Urinary bladder (tissue), 4 donors: Measurements from ENCODE around the gene PYGO2. TPM values are rescaled to one million over a fixed set of nuclear protein-coding genes. Genes with fewer than 3 reads are reported as not detected.
"Not testable (repeated sequence)": the region's sequence is repeated elsewhere in the genome, so short reads cannot be mapped to it uniquely, and the experiment has no call there.

Experiments
- DNase-seq: peaks from one replicate; pipeline ENCODE4 v3.0.0-alpha.2; 2015; ENCODE audit errors: extremely low spot score
- H3K27ac ChIP-seq: one replicate; pipeline ENCODE4 v1.5.1; 2013; ENCODE audit warnings: low read depth, mild to moderate bottlenecking, moderate library complexity
- H3K36me3 ChIP-seq: one replicate; pipeline ENCODE4 v1.6.1; 2013; ENCODE audit warnings: mild to moderate bottlenecking, moderate library complexity; ENCODE audit not compliant: insufficient read depth
- H3K4me1 ChIP-seq: one replicate; pipeline ENCODE4 v1.6.1; 2013; ENCODE audit warnings: mild to moderate bottlenecking, moderate library complexity; ENCODE audit not compliant: insufficient read depth
- H3K4me3 ChIP-seq: one replicate; pipeline ENCODE4 v1.5.1; 2013; ENCODE audit warnings: low read depth, low read length
- WGBS: extraction: QIAGEN DNeasy Blood & Tissue Kit; methylation state at CpG from one replicate; pipeline ENCODE4 v1.1.7; 2013; 5-methylcytosine and 5-hydroxymethylcytosine counted together
- polyA plus RNA-seq: library from polyadenylated mRNA; stranded (reverse); fragments of 200-250 nt; gene quantifications from one replicate; pipeline ENCODE4 v1.2.3, GENCODE V29; 2013
- total RNA-seq: library from RNA; depleted of rRNA; stranded (reverse); fragments of >200 nt; gene quantifications from one replicate; pipeline ENCODE4 v1.2.3, GENCODE V29; 2014
- donor health status: healthy with polysubstance abuse.
- donor health status: healthy.

The PYGO2 gene
- total and polyA plus RNA-seq, 2 donors: 10.8 to 29.2 TPM

DNA sequence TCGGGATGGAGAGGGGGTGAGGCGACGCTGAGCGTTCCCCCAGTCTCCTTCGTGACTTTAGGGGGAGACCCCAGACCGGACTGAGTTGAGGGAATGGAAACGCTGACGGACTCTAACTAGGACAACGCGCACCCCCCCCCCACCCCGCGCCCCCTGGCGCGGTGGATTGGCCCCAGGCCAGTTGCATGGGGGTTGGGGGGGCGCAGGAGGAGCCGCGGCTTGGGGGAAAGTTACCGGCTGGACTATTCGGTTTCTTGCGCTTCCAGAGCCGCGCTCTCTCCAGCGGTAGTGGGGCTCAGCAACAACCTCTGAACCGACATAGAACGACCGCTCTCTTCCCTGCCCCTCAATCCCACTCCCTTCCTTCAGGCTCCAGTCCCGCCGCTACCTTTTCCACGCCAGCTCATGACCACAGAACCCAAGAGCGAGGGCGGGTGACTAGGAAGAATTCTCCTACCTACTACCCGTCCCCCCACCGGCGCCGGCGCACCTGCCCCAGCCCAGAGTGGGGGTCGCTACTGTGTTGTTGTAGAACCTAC lies 41.7 kb upstream of the PYGO2 start:
- under 1% methylated on average over 37 of the region's 37 CpGs for WGBS
- peak overlapping the region; percentile 83 for H3K4me3 ChIP-seq
- DNase-seq: no peak
- no peaks in the 10 kb centered on the region for H3K36me3 ChIP-seq
- H3K4me1 ChIP-seq: no peaks in the 10 kb centered on the region
- H3K27ac ChIP-seq: peak overlapping the region; percentile 89

DNA sequence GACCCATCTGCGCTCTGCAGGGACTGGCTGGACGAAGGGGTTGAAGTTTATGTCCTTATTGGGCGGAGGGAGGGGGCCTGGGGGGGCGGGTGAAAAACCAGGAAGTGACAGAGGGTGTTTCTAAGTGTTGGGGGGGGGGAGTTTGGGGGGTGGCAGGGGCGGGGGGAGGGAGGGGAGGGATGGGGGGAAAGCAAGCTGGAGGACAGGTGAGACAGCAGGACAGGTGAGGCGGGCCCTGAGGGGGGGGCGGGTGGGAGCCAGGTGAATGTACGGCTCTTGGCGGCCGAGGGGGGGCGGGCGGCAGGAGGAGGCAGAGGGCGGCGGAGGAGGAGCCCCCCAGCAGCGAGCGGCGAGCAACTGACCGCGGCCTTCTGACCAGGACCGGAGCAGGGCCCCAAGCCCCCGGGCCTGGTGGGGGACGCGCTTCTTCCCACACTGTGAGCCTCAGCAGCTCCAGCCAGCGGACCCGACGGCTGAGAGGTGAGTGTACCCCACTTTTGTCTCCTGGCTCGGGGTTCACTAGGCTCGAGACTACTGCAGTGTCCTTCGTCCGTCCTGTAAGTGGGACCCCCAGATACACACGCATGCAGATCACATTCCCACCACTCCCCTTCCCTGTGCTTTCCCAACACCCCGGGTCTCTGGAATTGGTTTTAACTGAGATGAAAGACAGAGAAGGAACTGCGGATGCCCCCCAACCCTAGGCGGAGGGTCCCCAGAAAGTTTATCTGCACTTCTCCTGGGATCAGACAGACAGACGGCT lies 41.1 kb upstream of the PYGO2 start, which contains the start of gene ZBTB7B:
TSS of gene ZBTB7B (plus strand) at position 339 of the 763 bp plus-strand sequence. CDS start 11,859 bp downstream, outside the sequence.
- H3K4me3 ChIP-seq: peak within 1 kb of the TSS; percentile 83
- no peak for DNase-seq
- peak within 1 kb of the TSS; percentile 89 for H3K27ac ChIP-seq
- no peaks in the 10 kb centered on the region for H3K4me1 ChIP-seq
- WGBS: under 1% methylated on average over 34 of the region's 35 CpGs
- no peaks in the 10 kb centered on the region for H3K36me3 ChIP-seq

DNA sequence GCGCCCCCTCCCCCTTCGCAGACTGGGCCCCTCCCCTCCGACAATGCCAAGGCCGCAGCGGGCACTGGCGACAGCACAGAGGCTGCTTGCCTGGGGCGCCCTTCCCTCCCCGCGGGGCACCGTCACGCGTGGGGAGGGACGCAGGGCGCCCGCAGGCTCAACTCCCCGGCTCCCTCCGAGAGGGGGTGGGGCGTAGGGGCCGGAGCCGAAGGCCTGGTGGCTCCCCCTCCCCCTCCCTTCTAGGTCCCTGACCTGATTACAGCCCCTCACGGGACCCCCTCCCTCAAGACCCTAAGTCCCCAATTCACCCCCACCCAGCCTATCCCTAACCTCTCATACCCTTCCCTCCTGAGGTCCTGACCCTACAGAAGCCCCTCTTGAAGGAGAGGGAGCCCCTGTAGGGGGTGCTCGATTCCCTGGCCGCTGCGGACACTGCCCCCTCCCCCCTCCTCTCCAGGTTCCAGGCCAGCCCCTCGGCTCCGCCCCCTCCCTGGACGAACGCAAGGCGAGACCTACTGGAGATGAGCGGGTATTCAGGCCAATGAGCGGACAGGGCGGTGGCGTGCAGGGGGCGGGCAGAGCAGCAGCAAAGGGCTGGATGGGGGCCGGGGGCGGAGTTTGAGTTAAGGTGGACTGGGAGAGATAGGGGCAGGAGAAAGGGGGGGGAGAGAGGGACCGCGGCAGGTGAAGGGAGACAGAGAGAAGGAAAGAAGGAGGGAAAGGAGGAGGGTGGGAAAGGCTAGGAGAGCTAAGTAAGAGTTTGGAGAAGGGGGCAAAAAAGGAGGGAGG lies 40.3 kb upstream of the PYGO2 start:
- H3K4me1 ChIP-seq: no peaks in the 10 kb centered on the region
- DNase-seq: peak; percentile 99
- H3K27ac ChIP-seq: peak overlapping the region; percentile 88
- H3K4me3 ChIP-seq: peak overlapping the region; percentile 83
- H3K36me3 ChIP-seq: no peaks in the 10 kb centered on the region
- WGBS: under 1% methylated on average over 38 of the region's 38 CpGs

DNA sequence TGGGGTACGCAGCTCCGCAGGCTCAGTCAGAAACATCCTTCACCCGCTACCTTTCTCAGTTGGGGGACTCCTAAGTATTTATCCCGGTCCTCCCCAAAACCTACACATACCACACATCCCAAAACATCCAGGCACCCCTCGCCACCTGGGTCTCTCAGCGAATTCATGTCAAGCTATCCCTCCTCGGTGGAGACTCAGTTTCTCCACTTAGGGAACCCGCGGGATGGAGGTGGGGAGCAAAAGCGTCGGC lies 39.8 kb upstream of the PYGO2 start:
- H3K4me1 ChIP-seq: no peaks in the 10 kb centered on the region
- H3K27ac ChIP-seq: peak overlapping the region; percentile 88
- H3K4me3 ChIP-seq: peak overlapping the region; percentile 83
- under 1% methylated on average over 11 of the region's 11 CpGs for WGBS
- DNase-seq: no peak
- no peaks in the 10 kb centered on the region for H3K36me3 ChIP-seq

DNA sequence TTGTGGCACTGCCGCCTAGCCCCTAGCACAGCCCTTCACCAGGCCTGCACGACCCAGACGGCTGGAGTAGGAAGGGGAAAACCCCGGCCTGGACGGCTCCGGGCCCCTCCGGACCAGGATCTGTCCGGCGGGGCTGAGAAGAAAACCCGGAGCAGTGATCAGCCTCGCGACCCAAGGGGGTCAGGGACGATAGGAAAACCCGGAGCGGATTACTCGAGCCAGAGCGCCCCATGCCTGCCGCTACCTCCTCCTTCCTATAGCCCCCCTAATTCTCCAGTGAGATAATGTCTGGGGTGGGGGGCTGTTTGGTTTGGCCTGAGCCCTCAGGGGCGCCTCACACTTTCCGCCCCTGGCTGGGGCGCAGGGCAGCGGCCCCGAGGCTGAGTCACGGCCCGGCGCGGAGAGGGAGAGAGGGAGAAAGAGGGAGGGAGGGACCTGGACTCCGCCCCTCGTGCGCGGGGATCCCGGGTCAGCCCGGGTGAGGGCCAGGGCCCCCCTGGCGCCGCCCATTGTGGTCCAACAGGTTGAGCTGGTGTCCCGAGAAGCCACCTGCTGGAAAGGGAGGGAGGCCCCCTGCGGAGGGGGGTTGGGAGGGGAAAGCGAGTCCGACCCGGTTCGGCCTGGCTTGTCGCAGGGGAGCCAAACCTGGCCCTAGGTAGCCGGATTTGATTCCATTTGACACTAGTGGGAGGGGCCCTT lies 39.3 kb upstream of the PYGO2 start:
- Histone ChIP-seq H3K4me1 (no peaks in the 10 kb centered on the region), H3K4me3 (peak overlapping the region; percentile 83), H3K27ac (peak overlapping the region; percentile 88), H3K36me3 (no peaks in the 10 kb centered on the region)
- under 1% methylated on average over 43 of the region's 43 CpGs for WGBS
- peak; percentile 75 for DNase-seq

DNA sequence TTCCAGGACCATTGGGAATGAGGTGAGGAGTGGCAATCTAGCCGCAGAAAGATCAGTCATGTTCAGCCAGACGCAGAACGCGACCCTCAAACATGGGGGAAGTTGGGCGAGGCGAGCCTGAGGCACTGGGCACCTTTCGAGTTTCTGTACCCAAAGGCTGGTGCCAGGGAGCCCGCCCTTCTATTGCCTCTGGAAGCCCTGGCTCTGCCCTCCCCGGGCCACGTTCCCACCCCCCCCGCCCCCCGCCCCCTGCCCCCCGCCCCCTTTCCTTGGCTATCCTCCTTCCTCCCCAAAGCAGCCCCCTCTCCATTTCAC lies 38.8 kb upstream of the PYGO2 start:
- peak overlapping the region; percentile 83 for H3K4me3 ChIP-seq
- H3K4me1 ChIP-seq: no peaks in the 10 kb centered on the region
- peak overlapping the region; percentile 88 for H3K27ac ChIP-seq
- DNase-seq: no peak
- WGBS: 2% methylated on average over 13 of the region's 13 CpGs
- H3K36me3 ChIP-seq: no peaks in the 10 kb centered on the region

DNA sequence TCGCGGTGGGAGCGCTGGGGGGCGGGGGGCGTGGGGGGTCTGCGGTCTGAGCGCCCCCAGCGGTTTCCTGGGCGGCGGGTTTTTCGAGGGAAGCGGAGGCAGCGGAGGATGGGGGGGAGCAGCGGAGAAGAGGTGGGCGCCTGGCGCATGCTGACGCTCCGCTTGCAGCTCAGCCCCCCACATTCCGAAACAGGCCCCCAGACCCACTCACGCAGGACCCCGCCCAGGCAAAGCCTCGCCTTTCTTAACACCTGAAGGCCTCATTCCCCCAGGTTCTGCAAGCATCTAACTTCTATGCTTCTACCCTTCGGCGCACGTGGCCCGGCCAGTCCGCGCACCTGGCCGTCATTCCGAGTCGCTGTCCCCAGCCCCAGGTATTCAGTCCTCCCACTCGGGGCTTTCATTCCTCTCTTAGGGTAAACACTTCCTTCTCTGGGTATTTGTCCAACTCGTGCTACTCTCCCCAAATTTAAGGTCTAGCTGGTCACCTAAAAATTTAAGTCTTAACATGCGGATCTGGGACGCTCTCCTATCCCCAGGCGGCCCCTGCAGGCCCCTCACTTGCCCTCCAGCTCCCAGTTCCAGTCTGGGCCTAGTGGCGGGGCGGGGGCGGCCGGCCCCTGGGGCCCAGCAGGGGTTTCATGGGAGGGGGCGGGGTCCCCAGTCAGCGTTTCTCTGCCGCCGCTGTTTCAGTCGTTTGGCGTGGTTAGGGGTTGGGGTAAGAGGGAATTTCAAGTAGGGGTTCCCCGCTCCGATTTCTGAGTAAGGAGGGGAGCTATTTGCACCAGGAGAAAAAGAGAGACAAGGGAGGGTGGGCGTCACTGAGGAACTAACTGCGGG lies 38.2 kb upstream of the PYGO2 start:
- DNase-seq: no peak
- H3K4me3 ChIP-seq: peak overlapping the region; percentile 83
- WGBS: 2% methylated on average over 50 of the region's 50 CpGs
- no peaks in the 10 kb centered on the region for H3K4me1 ChIP-seq
- peak overlapping the region; percentile 61 for H3K27ac ChIP-seq
- no peaks in the 10 kb centered on the region for H3K36me3 ChIP-seq

DNA sequence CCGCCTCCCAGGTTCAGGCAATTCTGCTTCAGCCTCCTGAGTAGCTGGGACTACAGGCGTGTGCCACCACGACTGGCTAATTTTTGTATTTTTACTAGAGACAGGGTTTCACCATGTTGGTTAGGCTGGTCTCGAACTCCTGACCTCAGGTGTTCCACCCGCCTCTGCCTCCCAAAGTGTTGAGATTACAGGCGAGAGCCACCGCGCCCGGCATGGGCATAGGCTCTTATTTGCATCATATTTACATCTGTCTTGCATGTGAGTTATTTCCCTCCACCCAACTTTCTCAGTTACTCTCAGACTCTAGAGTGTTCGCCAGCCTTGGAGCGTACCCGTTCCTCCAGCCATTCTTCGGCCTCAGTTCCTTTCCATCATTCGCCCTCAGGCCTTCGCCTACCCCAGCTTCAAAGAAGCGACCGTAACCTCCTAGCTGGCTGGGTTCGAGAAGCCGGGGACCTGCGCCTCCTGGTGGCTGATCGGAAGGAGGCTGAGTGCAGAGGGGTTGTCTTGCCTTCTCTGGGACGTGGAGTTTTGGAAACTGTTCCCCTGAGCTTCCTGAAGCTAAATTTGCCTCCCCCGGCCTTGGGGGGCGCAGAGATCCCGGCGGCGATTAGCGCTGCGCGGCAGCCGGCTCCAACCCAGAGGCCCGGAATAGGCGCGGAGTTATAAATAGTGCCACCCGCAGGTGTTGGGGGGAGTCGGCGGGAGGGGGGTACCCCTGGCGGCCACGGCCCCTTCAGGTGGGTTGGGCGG lies 37.4 kb upstream of the PYGO2 start:
- Histone ChIP-seq H3K4me1 (no peaks in the 10 kb centered on the region), H3K27ac (no peak overlapping the region), H3K36me3 (no peaks in the 10 kb centered on the region), H3K4me3 (peak overlapping the region; percentile 29)
- no peak for DNase-seq
- 10% methylated on average over 40 of the region's 40 CpGs for WGBS

DNA sequence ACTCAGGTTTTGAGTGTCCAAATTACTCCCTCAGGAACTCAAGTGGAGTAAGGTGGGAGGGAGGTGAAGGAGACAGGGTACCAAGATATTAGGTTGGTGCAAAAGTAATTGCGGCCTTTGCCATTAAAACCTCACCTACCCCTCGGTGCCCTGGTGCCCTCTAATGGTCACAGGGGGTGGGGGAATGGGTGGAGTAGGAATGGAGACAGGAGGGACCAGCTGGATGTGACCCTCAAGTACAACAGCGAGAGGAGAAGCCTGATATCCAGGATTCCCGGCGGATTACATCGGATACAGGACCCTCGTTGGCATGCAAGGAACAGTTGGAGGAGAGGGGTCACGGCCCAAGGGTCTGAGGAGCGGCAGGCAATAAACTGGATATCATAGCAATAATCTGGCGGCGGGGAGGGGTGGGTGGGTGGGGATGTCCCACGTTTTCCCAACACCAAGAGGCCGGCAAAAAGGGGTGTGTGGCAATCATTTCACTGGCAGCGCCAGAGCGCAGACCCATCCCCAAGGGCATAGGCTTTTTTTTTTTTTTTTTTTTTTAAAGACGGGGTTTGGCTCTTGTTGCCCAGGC lies 36.7 kb upstream of the PYGO2 start:
- Histone ChIP-seq H3K36me3 (no peaks in the 10 kb centered on the region), H3K27ac (no peak overlapping the region), H3K4me3 (no peak overlapping the region), H3K4me1 (no peaks in the 10 kb centered on the region)
- 71% methylated on average over 16 of the region's 16 CpGs for WGBS
- DNase-seq: no peak

DNA sequence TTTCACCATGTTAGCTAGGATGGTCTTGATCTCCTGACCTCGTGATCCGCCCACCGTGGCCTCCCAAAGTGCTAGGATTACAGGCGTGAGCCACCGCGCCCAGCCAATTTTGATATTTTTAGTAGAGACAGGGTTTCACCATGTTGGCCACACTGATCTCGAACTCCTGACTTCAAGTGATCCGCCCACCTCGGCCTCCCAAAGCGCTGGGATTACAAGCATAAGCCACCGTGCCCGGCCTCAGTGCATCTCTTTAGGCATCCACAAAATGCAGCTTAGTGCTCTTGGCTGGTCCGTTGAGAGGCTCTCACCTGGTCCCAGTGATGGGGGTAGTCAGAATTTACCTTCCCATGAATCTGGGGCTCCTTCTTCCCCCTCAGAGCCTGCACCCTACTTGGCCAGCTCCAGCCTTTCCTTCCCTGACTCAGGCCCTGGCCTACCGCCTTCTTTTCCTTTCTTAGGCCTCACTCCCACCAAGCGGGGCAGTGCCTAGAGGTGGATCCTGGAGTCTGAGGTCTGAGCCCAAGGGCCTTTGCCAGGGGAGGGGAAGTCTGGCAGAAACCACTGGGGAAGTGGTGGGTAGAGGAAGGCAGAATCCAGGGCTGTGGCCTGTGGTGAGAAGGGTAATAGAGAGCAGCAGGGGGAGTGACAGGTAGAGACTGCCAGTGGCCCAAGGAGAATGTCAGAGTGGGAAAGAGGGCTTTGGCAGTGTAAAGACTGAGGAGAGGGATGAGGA lies 35.6 kb upstream of the PYGO2 start:
- WGBS: 82% methylated on average over 15 of the region's 15 CpGs
- no peak for DNase-seq
- Histone ChIP-seq H3K4me1 (no peaks in the 10 kb centered on the region), H3K4me3 (no peak overlapping the region), H3K27ac (no peak overlapping the region), H3K36me3 (no peaks in the 10 kb centered on the region)

DNA sequence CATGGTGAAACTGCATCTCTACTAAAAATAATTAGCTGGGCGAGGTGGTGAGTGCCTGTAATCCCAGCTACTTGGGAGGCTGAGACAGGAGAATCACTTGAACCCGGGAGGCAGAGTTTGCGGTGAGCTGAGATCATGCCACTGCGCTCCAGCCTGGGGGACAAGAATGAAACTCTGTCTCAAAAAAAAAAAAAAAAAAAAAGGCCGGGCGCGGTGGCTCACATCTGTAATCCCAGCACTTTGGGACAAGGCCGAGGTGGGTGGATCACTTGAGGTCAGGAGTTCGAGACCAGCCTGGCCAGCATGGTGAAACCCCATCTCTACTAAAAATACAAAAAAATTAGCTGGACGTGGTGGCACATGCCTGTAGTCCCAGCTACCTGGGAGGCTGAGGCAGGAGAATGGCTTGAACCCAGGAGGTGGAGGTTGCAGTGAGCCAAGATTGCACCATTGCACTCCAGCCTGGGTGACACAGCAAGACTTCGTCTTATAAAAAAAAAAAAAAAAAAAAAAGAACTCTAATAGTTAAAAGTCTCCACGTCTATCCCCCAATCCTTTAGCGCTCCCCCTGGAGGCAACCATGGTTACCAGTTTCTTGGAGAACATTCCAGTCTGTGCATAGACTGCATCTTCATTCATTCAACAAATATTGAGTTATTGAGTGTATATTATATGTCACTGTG lies 33.9 kb upstream of the PYGO2 start:
- H3K4me3 ChIP-seq, H3K36me3 ChIP-seq, H3K27ac ChIP-seq, H3K4me1 ChIP-seq, DNase-seq: not testable (repeated sequence)
- 57% methylated on average over 13 of the region's 13 CpGs for WGBS
